Fibroblast of the aortic adventitia (primary cell): ENCODE data around the gene MAN2A2. TPM values are rescaled to one million over a fixed set of nuclear protein-coding genes. Genes with fewer than 3 reads are reported as not detected.

Experiments
- DNase-seq: peaks from one replicate; pipeline ENCODE4 v3.0.0-alpha.2; 2010; ENCODE audit warnings: low read depth
- H3K4me3 ChIP-seq: 2 replicates; pipeline ENCODE4 v1.5.1; 2011; ENCODE audit warnings: low read depth, mild to moderate bottlenecking, control low read depth, low read length, moderate library complexity
- total RNA-seq: library from RNA; depleted of rRNA; stranded (reverse); fragments of >200 nt; gene quantifications from 2 replicates; pipeline ENCODE4 v1.2.3, GENCODE V29; 2012; ENCODE audit warnings: low replicate concordance
- TF ChIP-seq, protein P1 (sequence below): IDR thresholded peaks from 2 replicates; pipeline ENCODE4 v1.5.1; 2011; ENCODE audit warnings: mild to moderate bottlenecking, low read length, control low read depth, inconsistent platforms; ENCODE audit not compliant: insufficient read depth

The MAN2A2 gene
- total RNA-seq, 1 donor = 11.0 TPM

DNA sequence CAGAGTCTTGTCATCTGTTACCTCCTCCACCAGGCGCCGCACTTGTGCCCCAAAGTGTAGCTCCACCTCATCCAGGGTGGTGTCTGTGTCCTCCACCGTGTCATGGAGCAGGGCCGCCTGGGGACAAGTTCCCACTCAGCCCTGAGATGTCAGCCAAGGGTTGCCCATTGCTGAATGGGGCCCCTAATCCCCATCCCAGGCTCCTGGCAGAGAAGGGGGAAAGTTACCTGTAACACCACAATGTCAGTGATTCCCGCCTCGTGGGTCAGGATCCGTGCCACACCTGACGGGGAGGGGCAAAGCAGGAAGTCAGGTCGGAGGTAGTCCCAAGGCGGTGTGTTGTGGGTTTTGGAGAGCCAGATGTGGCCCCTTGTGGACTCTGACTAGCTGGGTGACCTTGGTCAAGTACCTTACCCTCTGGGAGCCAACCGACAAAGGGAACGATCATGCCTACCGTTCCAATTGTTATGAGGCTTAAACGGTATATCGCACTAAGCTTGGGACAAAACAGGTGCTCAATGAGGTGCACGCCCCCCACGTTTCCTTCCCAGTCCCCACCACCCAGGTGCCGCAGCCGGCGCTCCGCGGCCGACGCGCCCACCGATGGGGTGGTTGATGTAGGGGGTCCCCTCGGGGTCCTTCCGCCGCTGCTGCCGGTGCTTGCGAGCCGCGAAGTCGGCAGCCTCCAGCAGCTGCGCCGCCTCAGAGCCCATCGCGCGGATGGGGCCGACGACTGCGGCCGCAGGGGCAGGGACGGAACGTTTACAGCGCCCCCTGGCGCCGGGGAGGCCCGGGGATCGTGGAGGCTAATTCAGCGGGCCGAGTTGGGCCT lies 28.9 kb downstream of the MAN2A2 start, which contains the start of gene HDDC3:
Gene HDDC3 (minus strand): TSS at position 722 of the 832 bp plus-strand sequence. CDS start 9 bp downstream, at position 713.
- TF ChIP-seq, protein P1, sequence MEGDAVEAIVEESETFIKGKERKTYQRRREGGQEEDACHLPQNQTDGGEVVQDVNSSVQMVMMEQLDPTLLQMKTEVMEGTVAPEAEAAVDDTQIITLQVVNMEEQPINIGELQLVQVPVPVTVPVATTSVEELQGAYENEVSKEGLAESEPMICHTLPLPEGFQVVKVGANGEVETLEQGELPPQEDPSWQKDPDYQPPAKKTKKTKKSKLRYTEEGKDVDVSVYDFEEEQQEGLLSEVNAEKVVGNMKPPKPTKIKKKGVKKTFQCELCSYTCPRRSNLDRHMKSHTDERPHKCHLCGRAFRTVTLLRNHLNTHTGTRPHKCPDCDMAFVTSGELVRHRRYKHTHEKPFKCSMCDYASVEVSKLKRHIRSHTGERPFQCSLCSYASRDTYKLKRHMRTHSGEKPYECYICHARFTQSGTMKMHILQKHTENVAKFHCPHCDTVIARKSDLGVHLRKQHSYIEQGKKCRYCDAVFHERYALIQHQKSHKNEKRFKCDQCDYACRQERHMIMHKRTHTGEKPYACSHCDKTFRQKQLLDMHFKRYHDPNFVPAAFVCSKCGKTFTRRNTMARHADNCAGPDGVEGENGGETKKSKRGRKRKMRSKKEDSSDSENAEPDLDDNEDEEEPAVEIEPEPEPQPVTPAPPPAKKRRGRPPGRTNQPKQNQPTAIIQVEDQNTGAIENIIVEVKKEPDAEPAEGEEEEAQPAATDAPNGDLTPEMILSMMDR = peak; percentile 88

DNA sequence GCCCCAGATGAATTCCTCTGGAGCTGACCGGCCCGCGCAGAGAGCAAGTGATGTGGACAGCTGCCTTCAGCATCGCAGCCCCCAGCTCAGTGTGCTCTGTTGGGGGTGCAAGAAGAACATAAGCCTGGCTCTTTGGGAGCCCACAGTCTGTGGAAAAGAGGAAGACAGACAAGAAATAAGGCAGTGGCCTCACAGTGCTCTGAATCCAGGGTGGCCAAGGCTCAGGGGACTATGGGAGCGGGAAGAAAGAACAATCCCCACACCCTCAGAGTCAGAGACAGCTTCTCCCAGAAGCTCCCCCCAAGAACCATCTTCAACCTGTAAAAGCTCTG lies 29.5 kb downstream of the MAN2A2 start:
- H3K4me3 ChIP-seq = peak overlapping the region; percentile 25
- DNase-seq = no peak

More for the DNA sequence above, 28.9 kb downstream of the MAN2A2 start, which contains the start of gene HDDC3:
- peak within 1 kb of the TSS; percentile 92 for H3K4me3 ChIP-seq
- peak; percentile 81 for DNase-seq

DNA sequence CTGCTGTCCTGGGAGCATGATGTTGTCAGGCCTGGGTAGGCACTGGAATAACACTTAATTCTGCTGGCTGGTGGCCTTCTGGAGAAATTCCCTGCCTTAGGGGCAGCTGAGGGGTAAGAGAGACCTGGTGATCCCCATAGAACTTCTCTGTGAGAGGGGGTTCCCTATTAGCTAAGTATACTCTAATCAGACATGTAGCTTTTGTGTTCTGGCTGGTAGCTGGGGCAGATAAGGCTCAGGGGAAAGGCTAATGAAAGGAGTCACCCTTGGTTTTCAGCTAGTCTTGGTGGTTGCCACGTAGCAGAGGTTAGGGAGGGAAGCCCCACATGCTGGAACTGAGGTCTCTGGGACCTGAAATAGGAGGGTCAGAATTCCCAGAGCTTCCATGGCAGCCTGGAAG lies 30.2 kb downstream of the MAN2A2 start:
- TF ChIP-seq, protein P1 = no peak
- no peak for DNase-seq
- H3K4me3 ChIP-seq = no peak overlapping the region

More for the DNA sequence above, 29.5 kb downstream of the MAN2A2 start:
- TF ChIP-seq, protein P1 = no peak

DNA sequence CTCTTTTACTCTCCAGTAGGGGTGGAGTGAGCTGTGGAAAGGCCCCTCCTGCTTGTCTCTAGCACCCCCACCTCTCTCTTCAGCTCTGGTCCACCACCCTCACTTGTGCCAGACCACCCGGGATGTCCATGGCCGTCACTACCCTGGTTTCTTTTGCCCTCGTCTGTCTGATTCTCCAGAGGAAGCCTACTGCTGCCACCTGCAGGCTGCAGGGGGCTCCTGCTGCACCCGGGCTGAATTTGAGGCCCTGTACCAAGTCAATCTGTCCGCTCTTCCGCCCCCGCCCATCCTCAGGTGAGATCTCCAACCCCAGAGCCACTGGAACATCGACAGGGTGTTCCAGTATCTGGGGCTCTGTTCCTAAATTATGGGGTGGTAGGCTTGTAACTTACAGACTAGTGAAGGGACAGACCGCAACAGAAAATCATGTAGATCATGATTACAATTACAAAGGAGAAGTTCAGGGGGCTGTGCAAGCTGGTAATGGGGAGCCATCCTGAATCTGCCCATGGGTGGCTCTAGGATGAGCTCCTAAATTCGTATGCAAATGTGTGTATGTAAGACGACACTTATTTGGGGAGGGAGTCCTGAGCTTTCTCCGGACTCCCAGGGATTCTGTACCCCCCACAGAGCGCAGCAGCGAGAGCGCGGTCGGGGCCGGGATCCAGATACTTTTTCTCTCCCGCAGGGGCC lies 31.3 kb downstream of the MAN2A2 start:
- peak overlapping the region; percentile 85 for H3K4me3 ChIP-seq
- peak; percentile 81 for DNase-seq
- TF ChIP-seq, protein P1 = peak; percentile 95

DNA sequence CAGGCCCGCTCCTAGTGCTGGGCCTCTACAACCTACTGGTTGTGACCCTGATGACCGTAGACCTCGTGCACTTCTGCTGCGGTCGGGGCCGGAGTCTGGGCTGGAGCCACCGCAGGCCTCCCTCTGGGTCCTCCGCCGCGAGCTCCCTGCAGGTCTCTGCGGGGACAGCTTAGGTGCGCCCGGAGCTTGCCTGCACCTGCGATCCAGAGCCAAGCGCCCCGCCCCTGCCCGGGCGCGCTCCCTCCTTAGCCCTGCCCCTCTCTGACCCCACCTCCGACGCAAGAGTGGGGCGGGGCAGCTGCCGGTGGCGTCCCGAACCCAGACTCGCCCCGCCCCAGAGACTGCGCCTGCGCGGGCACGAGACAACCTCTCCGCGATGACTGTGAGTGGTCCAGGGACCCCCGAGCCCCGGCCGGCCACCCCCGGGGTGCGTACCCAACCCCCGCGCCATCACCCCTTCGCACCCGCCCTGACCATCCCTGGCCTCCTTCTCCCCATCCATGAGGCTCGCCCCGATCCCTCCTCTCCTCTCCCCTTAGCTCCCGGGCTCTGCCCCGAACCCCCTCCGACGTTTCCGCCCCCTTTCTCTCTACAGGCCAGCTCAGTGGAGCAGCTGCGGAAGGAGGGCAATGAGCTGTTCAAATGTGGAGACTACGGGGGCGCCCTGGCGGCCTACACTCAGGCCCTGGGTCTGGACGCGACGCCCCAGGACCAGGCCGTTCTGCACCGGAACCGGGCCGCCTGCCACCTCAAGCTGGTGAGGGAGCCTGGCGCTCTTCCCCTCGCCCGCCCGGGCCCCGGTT lies 32.0 kb downstream of the MAN2A2 start, which contains the start of gene UNC45A:
Gene UNC45A (plus strand): TSS at position 337 of the 803 bp plus-strand sequence. CDS start 40 bp downstream, at position 377.
- TF ChIP-seq, protein P1 = no peak
- H3K4me3 ChIP-seq = peak within 1 kb of the TSS; percentile 85
- peak; percentile 74 for DNase-seq

DNA sequence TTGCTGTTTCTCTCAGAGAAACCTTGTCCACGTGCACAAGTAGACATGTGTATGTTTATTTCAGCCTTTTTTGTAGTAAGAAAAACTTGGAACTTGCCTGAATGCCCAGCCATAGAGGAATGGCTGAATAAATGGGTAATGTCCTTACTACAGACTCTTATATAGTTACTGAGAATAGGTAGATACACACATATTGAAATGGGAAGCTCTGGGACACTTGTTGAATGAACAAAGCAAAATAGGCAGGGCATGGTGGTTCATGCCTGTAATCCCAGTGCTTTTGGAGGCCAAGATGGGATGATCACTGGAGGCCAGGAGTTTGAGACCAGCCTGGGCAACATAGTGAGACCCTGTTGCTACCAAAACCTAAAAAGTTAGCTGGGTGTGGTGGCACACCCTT lies 33.7 kb downstream of the MAN2A2 start:
- no peak overlapping the region for H3K4me3 ChIP-seq
- TF ChIP-seq, protein P1 = no peak
- DNase-seq = no peak
